Neural cell (in vitro differentiated cells): ENCODE data around the gene ARHGEF4. TPM values are rescaled to one million over a fixed set of nuclear protein-coding genes. Genes with fewer than 3 reads are reported as not detected.

ENCODE experiments used
- H2AFZ ChIP-seq: fragments of 200-600, 300-800 bp; sonication (generic), shearing (Covaris generic); 2 replicates; pipeline ENCODE4 v1.6.0; 2014; ENCODE audit warnings: low read depth, mild to moderate bottlenecking, antibody characterized with exemption, low read length, moderate library complexity
- H3F3A ChIP-seq: fragments of 200-600 bp; shearing (Covaris generic); 2 replicates; pipeline ENCODE4 v1.6.1; 2016; ENCODE audit warnings: mild to moderate bottlenecking, moderate library complexity, mixed read lengths, antibody characterized with exemption, low read length; ENCODE audit not compliant: insufficient read depth, poor library complexity, severe bottlenecking
- H3K27ac ChIP-seq: fragments of 200-600, 300-800 bp; sonication (generic), shearing (Covaris generic); 2 replicates; pipeline ENCODE4 v1.5.1; 2014; ENCODE audit warnings: mild to moderate bottlenecking, low read length, moderate library complexity
- H3K27me3 ChIP-seq: fragments of 300-800, 200-600 bp; sonication (generic), shearing (Covaris generic); 2 replicates; pipeline ENCODE4 v1.6.0; 2014; ENCODE audit warnings: mild to moderate bottlenecking, low read depth, low read length, moderate library complexity; ENCODE audit not compliant: insufficient read depth
- H3K36me3 ChIP-seq: fragments of 300-800, 200-600 bp; sonication (generic), shearing (Covaris generic); 2 replicates; pipeline ENCODE4 v1.5.1; 2014; ENCODE audit warnings: mild to moderate bottlenecking, antibody characterized with exemption, low read length, moderate library complexity; ENCODE audit not compliant: insufficient read depth
- H3K4me2 ChIP-seq: fragments of 300-800, 200-600 bp; sonication (generic), shearing (Covaris generic); 2 replicates; pipeline ENCODE4 v1.6.0; 2014; ENCODE audit warnings: mild to moderate bottlenecking, low read length
- H3K4me3 ChIP-seq: fragments of 300-800, 200-600 bp; sonication (generic), shearing (Covaris generic); 2 replicates; pipeline ENCODE4 v1.5.1; 2014; ENCODE audit warnings: mild to moderate bottlenecking, low read length, moderate library complexity
- H3K79me2 ChIP-seq: fragments of 200-600 bp; shearing (Covaris generic); replicated peaks from 2 replicates; pipeline ENCODE4 v1.6.0; 2014; ENCODE audit warnings: mild to moderate bottlenecking, low read length, moderate library complexity; ENCODE audit not compliant: insufficient read depth
- H3K9ac ChIP-seq: fragments of 300-800, 200-600 bp; sonication (generic), shearing (Covaris generic); 2 replicates; pipeline ENCODE4 v1.6.1; 2016; ENCODE audit warnings: mild to moderate bottlenecking, low read length, mixed read lengths
- H3K9me2 ChIP-seq: fragments of 200-600 bp; shearing (Covaris generic); 2 replicates; pipeline ENCODE4 v1.6.1; 2016; ENCODE audit warnings: mild to moderate bottlenecking, low read length, mixed read lengths; ENCODE audit not compliant: insufficient read depth
- H3K9me3 ChIP-seq: fragments of 200-600, 300-800 bp; sonication (generic), shearing (Covaris generic); 2 replicates; pipeline ENCODE4 v1.6.1; 2016; ENCODE audit warnings: mild to moderate bottlenecking, mixed run types, low read length, moderate library complexity, mixed read lengths
- H4K20me1 ChIP-seq: fragments of 200-600 bp; shearing (Covaris generic); 2 replicates; pipeline ENCODE4 v1.6.1; 2016; ENCODE audit warnings: mild to moderate bottlenecking, mixed run types; ENCODE audit not compliant: insufficient read depth
- EP300 ChIP-seq: fragments of 450-650 bp; conservative IDR thresholded peaks from 2 replicates; pipeline ENCODE4 v1.6.1; 2014; ENCODE audit warnings: antibody characterized with exemption, mild to moderate bottlenecking, moderate library complexity; ENCODE audit not compliant: poor library complexity, severe bottlenecking
- EZH2 ChIP-seq: fragments of 200-600, 300-800 bp; shearing (Covaris generic), sonication (generic); IDR thresholded peaks from 2 replicates; pipeline ENCODE4 v1.6.1; 2014; ENCODE audit warnings: antibody characterized with exemption, low read length, borderline replicate concordance, mild to moderate bottlenecking; ENCODE audit not compliant: insufficient read depth, poor library complexity, severe bottlenecking
- MXI1 ChIP-seq: fragments of 450-650 bp; conservative IDR thresholded peaks from 2 replicates; pipeline ENCODE4 v1.6.1; 2014; ENCODE audit warnings: antibody characterized with exemption, mild to moderate bottlenecking; ENCODE audit not compliant: poor library complexity, severe bottlenecking
- POLR2AphosphoS5 ChIP-seq: IDR thresholded peaks from 2 replicates; pipeline ENCODE4 v1.6.1; 2012
- RAD21 ChIP-seq: fragments of 450-650 bp; conservative IDR thresholded peaks from 2 replicates; pipeline ENCODE4 v1.6.1; 2014; ENCODE audit warnings: antibody characterized with exemption, mild to moderate bottlenecking, moderate library complexity
- SMC3 ChIP-seq: fragments of 450-650 bp; conservative IDR thresholded peaks from 2 replicates; pipeline ENCODE4 v1.6.1; 2014; ENCODE audit warnings: antibody characterized with exemption, mild to moderate bottlenecking, moderate library complexity; ENCODE audit not compliant: poor library complexity
- TAF1 ChIP-seq: IDR thresholded peaks from 2 replicates; pipeline ENCODE4 v1.6.1; 2012; ENCODE audit warnings: low read depth
- polyA plus RNA-seq: library from polyadenylated mRNA; depleted of rRNA; stranded (reverse); fragments of >200 nt; gene quantifications from 2 replicates; pipeline ENCODE4 v1.2.3, GENCODE V29; 2014
- TF ChIP-seq, protein P1 (sequence below): fragments of 450-650 bp; IDR thresholded peaks from 2 replicates; pipeline ENCODE4 v1.5.1; 2014; ENCODE audit warnings: antibody characterized with exemption, mild to moderate bottlenecking, moderate library complexity; ENCODE audit not compliant: poor library complexity, severe bottlenecking
- TF ChIP-seq, protein P2 (sequence below): IDR thresholded peaks from 2 replicates; pipeline ENCODE4 v1.6.1; 2012; ENCODE audit warnings: borderline replicate concordance

Gene ARHGEF4
- polyA plus RNA-seq, 1 donor from 2014 or later, result 45.9 TPM

DNA sequence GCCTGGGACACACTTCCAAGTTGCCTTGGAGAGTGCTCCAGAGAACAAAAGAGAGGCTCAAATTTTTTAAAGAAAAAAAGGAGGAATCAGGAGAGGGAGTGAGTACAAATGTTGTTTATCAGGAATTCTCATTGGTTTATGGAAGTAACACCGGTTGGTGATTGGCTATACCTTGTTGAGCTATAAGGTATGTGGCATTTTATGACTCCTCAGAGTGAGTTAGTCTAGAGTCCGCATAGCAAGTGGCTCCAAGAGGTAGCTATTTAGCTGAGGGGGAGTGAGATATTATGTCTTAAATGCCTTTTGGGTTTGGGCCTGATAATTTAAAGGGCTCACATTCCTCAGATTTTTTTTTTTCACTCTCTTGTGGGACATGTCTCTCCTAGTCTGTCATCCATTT lies 85.7 kb downstream of the ARHGEF4 start:
- TF ChIP-seq, protein P1, sequence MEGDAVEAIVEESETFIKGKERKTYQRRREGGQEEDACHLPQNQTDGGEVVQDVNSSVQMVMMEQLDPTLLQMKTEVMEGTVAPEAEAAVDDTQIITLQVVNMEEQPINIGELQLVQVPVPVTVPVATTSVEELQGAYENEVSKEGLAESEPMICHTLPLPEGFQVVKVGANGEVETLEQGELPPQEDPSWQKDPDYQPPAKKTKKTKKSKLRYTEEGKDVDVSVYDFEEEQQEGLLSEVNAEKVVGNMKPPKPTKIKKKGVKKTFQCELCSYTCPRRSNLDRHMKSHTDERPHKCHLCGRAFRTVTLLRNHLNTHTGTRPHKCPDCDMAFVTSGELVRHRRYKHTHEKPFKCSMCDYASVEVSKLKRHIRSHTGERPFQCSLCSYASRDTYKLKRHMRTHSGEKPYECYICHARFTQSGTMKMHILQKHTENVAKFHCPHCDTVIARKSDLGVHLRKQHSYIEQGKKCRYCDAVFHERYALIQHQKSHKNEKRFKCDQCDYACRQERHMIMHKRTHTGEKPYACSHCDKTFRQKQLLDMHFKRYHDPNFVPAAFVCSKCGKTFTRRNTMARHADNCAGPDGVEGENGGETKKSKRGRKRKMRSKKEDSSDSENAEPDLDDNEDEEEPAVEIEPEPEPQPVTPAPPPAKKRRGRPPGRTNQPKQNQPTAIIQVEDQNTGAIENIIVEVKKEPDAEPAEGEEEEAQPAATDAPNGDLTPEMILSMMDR, result no peak
- TF ChIP-seq MXI1 (no peak), EP300 (no peak), RAD21 (no peak), EZH2 (no peak), TAF1 (no peak), SMC3 (no peak), POLR2AphosphoS5 (no peak)
- TF ChIP-seq, protein P2, sequence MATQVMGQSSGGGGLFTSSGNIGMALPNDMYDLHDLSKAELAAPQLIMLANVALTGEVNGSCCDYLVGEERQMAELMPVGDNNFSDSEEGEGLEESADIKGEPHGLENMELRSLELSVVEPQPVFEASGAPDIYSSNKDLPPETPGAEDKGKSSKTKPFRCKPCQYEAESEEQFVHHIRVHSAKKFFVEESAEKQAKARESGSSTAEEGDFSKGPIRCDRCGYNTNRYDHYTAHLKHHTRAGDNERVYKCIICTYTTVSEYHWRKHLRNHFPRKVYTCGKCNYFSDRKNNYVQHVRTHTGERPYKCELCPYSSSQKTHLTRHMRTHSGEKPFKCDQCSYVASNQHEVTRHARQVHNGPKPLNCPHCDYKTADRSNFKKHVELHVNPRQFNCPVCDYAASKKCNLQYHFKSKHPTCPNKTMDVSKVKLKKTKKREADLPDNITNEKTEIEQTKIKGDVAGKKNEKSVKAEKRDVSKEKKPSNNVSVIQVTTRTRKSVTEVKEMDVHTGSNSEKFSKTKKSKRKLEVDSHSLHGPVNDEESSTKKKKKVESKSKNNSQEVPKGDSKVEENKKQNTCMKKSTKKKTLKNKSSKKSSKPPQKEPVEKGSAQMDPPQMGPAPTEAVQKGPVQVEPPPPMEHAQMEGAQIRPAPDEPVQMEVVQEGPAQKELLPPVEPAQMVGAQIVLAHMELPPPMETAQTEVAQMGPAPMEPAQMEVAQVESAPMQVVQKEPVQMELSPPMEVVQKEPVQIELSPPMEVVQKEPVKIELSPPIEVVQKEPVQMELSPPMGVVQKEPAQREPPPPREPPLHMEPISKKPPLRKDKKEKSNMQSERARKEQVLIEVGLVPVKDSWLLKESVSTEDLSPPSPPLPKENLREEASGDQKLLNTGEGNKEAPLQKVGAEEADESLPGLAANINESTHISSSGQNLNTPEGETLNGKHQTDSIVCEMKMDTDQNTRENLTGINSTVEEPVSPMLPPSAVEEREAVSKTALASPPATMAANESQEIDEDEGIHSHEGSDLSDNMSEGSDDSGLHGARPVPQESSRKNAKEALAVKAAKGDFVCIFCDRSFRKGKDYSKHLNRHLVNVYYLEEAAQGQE, result no peak
- Histone ChIP-seq H3F3A (no peaks in the 10 kb centered on the region), H3K36me3 (no peaks in the 10 kb centered on the region), H2AFZ (no peak overlapping the region), H4K20me1 (no peaks in the 10 kb centered on the region), H3K4me3 (no peak overlapping the region), H3K9ac (no peak overlapping the region), H3K4me2 (no peak overlapping the region), H3K27ac (no peak overlapping the region), H3K9me3 (no peaks in the 10 kb centered on the region), H3K79me2 (no peaks in the 10 kb centered on the region), H3K9me2 (no peaks in the 10 kb centered on the region), H3K27me3 (no peaks in the 10 kb centered on the region)

DNA sequence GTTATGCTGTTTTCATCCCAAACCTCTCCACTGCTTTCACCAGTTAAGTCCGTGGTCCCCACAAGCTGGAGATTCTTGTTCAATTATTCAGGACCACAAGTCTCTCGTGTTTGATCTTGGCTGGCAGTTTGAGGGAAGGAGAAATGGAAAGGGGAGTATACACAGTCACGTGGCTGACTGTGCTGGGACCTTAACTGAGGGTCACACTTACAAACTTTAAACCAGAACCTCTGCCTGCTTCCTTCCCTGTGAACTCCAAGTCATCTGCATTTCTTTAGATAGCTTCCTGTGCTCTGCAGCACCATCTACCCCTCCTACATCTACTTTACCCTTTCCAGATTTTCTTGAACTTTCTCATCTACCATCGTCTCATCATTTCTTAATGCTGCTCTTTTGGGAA lies 91.7 kb downstream of the ARHGEF4 start:
- TF ChIP-seq, protein P2, result no peak
- TF ChIP-seq MXI1 (no peak), EZH2 (no peak), POLR2AphosphoS5 (no peak), EP300 (no peak), SMC3 (no peak)
- TF ChIP-seq, protein P1, result no peak
- H2AFZ ChIP-seq, result no peak overlapping the region
- no peak overlapping the region for H3K9ac ChIP-seq
- H3K4me3 ChIP-seq, result no peak overlapping the region
- no peaks in the 10 kb centered on the region for H3F3A ChIP-seq
- no peak overlapping the region for H3K4me2 ChIP-seq
- no peaks in the 10 kb centered on the region for H3K36me3 ChIP-seq
- no peaks in the 10 kb centered on the region for H3K9me3 ChIP-seq
- H3K9me2 ChIP-seq, result no peaks in the 10 kb centered on the region
- H3K79me2 ChIP-seq, result no peaks in the 10 kb centered on the region
- H3K27ac ChIP-seq, result no peak overlapping the region
- H4K20me1 ChIP-seq, result no peaks in the 10 kb centered on the region
- no peaks in the 10 kb centered on the region for H3K27me3 ChIP-seq
